ENCODE measurements around the gene TECPR1.

TECPR1 gene

GRCh38 chr7:98166668-98166970 is 85.4 kb downstream of the TECPR1 start:
- no peaks in the 10 kb centered on the region for H3K9me2 ChIP-seq (replicated peaks; ENCODE audit: insufficient read depth, low read length)
- no peak overlapping the region for H3K4me2 ChIP-seq (ENCODE audit: low read depth, low read length)
- no peaks in the 10 kb centered on the region for H3K9me3 ChIP-seq (replicated peaks; ENCODE audit: insufficient read depth, low read length)
- H3F3A ChIP-seq (ENCODE audit: insufficient read depth, low read length), result no peaks in the 10 kb centered on the region
- no peak for TF ChIP-seq EZH2phosphoT487 (IDR thresholded peaks at IDR 0.05; ENCODE audit: low read length)
- H3K4me3 ChIP-seq (ENCODE audit: low read length), result no peak overlapping the region
- peaks cover 10% of the 10 kb centered on the region; the same call in 1 of the 2 replicates for H3K79me2 ChIP-seq (ENCODE audit: low read length)
- DNase-seq, result no peak
- H3K27me3 ChIP-seq (replicated peaks; ENCODE audit: insufficient read depth, low read length), result no peaks in the 10 kb centered on the region
- no peaks in the 10 kb centered on the region for H4K20me1 ChIP-seq (ENCODE audit: insufficient read depth, low read length)
- H3K36me3 ChIP-seq (replicated peaks; ENCODE audit: insufficient read depth, low read length), result no peaks in the 10 kb centered on the region
- no peak overlapping the region for H3K9ac ChIP-seq (ENCODE audit: low read length)
- no peak overlapping the region for H2AFZ ChIP-seq (ENCODE audit: low read length)
- no peaks in the 10 kb centered on the region for H3K4me1 ChIP-seq (ENCODE audit: low read length)
- no peak overlapping the region for H3K27ac ChIP-seq (ENCODE audit: low read length)

GRCh38 chr7:98165827-98166667 is 86.0 kb downstream of the TECPR1 start:
- no peak overlapping the region for H3K4me2 ChIP-seq (ENCODE audit: low read depth, low read length)
- H3K27me3 ChIP-seq (replicated peaks; ENCODE audit: insufficient read depth, low read length), result no peaks in the 10 kb centered on the region
- H2AFZ ChIP-seq (ENCODE audit: low read length), result no peak overlapping the region
- H4K20me1 ChIP-seq (ENCODE audit: insufficient read depth, low read length), result no peaks in the 10 kb centered on the region
- H3K9me2 ChIP-seq (replicated peaks; ENCODE audit: insufficient read depth, low read length), result no peaks in the 10 kb centered on the region
- H3K4me3 ChIP-seq (ENCODE audit: low read length), result no peak overlapping the region
- TF ChIP-seq CTCF (IDR thresholded peaks at IDR 0.05; ENCODE audit: low read length), result peak; percentile 50
- TF ChIP-seq EZH2phosphoT487 (IDR thresholded peaks at IDR 0.05; ENCODE audit: low read length), result no peak
- TF ChIP-seq EZH2 (optimal IDR thresholded peaks at IDR 0.05; ENCODE audit: low read depth, low read length), result no peak
- H3K27ac ChIP-seq (ENCODE audit: low read length), result no peak overlapping the region
- no peaks in the 10 kb centered on the region for H3F3A ChIP-seq (ENCODE audit: insufficient read depth, low read length)
- H3K79me2 ChIP-seq (ENCODE audit: low read length), result peaks cover 10% of the 10 kb centered on the region; the same call in 1 of the 2 replicates
- no peak overlapping the region for H3K9ac ChIP-seq (ENCODE audit: low read length)
- no peaks in the 10 kb centered on the region for H3K9me3 ChIP-seq (replicated peaks; ENCODE audit: insufficient read depth, low read length)
- no peaks in the 10 kb centered on the region for H3K4me1 ChIP-seq (ENCODE audit: low read length)
- DNase-seq, result peak; percentile 37
- H3K36me3 ChIP-seq (replicated peaks; ENCODE audit: insufficient read depth, low read length), result no peaks in the 10 kb centered on the region
